A549 treated with AZD2906 at 1 μM for 4 hours (cell line): Measurements from ENCODE around the gene PRC1. TPM values are rescaled to one million over a fixed set of nuclear protein-coding genes. Genes with fewer than 3 reads are reported as not detected.

Source experiments
- total RNA-seq: library from RNA; stranded (reverse); fragments of 200-300 nt; extraction: Qiagen RNA extraction; gene quantifications from 5 replicates; pipeline ENCODE4 v1.2.3, GENCODE V29; 2022

Gene PRC1
- total RNA-seq, result 173 to 247 TPM (median 202 TPM) in 5 replicates

GRCh38 chr15:90994417-90995311, at the start of gene PRC1:
Gene PRC1 (minus strand): TSS chr15:90994535. CDS start chr15:90994417, 118 bp downstream.

GRCh38 chr15:91022075-91022831, 27.9 kb upstream of the PRC1 start, which contains the start of gene VPS33B:
Gene VPS33B (minus strand): TSS chr15:91022594. CDS start chr15:91022249, 345 bp downstream.

DNA sequence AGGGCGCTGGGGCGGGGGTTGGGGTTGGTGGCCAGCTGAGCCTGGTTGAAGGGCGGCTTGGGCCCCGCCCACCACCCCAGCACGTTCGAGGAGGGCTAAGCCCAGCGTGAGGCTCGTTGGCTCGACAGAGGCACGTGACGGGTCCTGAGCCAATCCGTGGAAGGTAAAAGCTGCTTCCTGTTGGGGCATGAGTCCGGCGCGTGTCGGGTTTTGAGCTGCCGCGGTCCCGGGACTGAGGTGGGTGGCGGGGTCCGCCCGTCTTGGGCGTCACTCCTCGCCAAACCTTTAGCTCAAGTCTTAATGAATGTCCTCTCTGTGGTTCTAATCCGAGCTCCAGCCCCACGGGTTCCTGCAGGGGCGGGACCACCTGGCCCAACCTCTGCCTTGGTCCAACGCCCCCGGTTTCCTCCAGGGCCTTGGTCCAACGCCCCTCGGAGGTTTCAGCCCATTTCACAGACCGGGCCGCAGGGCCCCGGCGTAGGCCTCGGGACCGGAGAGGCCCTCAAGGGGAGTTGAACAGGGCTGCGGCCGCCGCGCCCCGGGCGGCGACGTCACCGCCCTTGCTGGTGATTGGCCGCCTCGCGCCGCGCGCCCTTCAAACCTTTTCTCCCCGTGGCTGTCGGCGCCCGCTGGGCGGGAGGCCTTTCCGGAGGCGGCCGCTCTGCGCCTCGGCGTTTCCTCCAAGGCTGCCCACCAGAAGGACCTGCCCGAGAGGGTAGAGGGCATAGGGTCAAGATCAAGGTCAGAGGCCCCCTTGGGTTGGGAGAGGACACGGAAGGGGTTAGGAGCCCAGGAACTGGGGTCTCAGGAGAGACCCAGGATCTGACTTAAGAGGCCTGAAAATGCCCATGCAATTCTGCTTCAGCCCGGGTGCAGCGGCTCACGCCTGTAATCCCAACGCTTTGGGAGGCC, 39.4 kb downstream of the PRC1 start, which contains the start of gene RCCD1:
RCCD1 (plus strand) TSS at position 173 of the 912 bp plus-strand sequence. CDS start 1,851 bp downstream, outside the sequence.

DNA sequence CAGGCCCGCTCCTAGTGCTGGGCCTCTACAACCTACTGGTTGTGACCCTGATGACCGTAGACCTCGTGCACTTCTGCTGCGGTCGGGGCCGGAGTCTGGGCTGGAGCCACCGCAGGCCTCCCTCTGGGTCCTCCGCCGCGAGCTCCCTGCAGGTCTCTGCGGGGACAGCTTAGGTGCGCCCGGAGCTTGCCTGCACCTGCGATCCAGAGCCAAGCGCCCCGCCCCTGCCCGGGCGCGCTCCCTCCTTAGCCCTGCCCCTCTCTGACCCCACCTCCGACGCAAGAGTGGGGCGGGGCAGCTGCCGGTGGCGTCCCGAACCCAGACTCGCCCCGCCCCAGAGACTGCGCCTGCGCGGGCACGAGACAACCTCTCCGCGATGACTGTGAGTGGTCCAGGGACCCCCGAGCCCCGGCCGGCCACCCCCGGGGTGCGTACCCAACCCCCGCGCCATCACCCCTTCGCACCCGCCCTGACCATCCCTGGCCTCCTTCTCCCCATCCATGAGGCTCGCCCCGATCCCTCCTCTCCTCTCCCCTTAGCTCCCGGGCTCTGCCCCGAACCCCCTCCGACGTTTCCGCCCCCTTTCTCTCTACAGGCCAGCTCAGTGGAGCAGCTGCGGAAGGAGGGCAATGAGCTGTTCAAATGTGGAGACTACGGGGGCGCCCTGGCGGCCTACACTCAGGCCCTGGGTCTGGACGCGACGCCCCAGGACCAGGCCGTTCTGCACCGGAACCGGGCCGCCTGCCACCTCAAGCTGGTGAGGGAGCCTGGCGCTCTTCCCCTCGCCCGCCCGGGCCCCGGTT, 59.2 kb downstream of the PRC1 start, which contains the start of gene UNC45A:
UNC45A (plus strand) TSS at position 337 of the 803 bp plus-strand sequence; CDS start at position 377, 40 bp downstream.

DNA sequence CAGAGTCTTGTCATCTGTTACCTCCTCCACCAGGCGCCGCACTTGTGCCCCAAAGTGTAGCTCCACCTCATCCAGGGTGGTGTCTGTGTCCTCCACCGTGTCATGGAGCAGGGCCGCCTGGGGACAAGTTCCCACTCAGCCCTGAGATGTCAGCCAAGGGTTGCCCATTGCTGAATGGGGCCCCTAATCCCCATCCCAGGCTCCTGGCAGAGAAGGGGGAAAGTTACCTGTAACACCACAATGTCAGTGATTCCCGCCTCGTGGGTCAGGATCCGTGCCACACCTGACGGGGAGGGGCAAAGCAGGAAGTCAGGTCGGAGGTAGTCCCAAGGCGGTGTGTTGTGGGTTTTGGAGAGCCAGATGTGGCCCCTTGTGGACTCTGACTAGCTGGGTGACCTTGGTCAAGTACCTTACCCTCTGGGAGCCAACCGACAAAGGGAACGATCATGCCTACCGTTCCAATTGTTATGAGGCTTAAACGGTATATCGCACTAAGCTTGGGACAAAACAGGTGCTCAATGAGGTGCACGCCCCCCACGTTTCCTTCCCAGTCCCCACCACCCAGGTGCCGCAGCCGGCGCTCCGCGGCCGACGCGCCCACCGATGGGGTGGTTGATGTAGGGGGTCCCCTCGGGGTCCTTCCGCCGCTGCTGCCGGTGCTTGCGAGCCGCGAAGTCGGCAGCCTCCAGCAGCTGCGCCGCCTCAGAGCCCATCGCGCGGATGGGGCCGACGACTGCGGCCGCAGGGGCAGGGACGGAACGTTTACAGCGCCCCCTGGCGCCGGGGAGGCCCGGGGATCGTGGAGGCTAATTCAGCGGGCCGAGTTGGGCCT, 62.3 kb downstream of the PRC1 start, which contains the start of gene HDDC3:
HDDC3 (minus strand) TSS at position 722 of the 832 bp plus-strand sequence; CDS start at position 713, 9 bp downstream.

Other genes with a start within 250 kb of the PRC1 start
- gene FURIN, start 125.9 kb downstream of the PRC1 start, total RNA-seq, result 51.5 to 62.8 TPM (median 59.0 TPM) in 5 replicates
- gene FES, start 110.0 kb downstream of the PRC1 start, total RNA-seq, result 0.46 to 0.89 TPM (median 0.85 TPM) in 5 replicates
- gene MAN2A2, start 91.2 kb downstream of the PRC1 start, total RNA-seq, result 23.5 to 29.6 TPM (median 24.9 TPM) in 5 replicates
- 27.9 to 36.4 TPM (median 35.4 TPM) in 5 replicates for gene HDDC3, start 62.0 kb downstream of the PRC1 start, total RNA-seq
- 52.3 to 61.9 TPM (median 55.0 TPM) in 5 replicates for gene UNC45A, start 59.2 kb downstream of the PRC1 start, total RNA-seq
- 23.5 to 44.0 TPM (median 36.6 TPM) in 5 replicates for gene RCCD1, start 39.7 kb downstream of the PRC1 start, total RNA-seq
- gene VPS33B, start 28.1 kb upstream of the PRC1 start, total RNA-seq, result 12.9 to 16.5 TPM (median 14.6 TPM) in 5 replicates
- 0.13 to 0.28 TPM (median 0.15 TPM) in 5 replicates for gene SV2B, start 105.7 kb upstream of the PRC1 start, total RNA-seq